ENCODE data around the gene IL12RB1. TPM values are rescaled to one million over a fixed set of nuclear protein-coding genes. Genes with fewer than 3 reads are reported as not detected.

Gene IL12RB1
- total and polyA plus RNA-seq, 2 of the 8 experiments (the other 6 are each of a cell fraction or from before 2014, with no cell fraction given), result 0.03 TPM; not detected in 1

DNA sequence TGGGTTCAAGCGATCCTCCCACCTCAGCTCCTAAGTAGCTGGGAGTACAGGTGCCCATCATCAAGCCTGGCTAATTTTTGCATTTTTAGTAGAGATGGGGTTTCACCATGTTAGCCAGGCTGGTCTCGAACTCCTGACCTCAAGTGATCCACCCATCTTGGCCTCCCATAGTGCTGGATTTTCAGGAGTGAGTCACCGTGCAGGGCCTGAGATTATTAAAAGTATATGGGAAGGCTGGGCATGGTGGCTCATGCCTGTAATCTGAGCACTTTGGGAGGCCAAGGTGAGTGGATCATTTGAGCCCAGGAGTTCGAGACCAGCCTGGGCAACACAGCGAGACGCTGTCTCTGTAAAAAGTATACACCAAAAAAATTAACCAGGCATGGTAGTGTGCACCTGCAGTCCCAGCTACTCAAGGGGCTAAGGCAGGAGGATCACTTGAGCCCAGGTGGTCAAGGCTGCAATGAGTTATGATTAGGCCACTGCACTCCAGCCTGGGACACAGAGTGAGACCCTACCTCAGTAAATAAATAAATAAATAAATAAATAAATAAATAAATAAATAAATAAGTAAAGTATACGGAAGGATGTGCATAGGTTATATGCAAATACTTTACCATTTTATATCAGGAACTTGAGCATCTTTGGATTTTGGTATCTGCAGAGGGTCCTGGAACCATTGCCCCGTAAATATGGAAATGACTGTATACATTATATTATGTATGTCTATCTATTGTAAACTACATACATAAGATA lies 854 bp downstream of the IL12RB1 start (continued):
- TF ChIP-seq GTF2F1 (IDR thresholded peaks at IDR 0.05; ENCODE audit: borderline replicate concordance, low read depth, low read length) (no peak), SAP30 (IDR thresholded peaks at IDR 0.05; ENCODE audit: insufficient read depth, insufficient replicate concordance, low read length) (no peak), KDM1A (IDR thresholded peaks at IDR 0.05; ENCODE audit: borderline replicate concordance, low read length) (no peak)
